Measurements from ENCODE around the gene ODF2.

The ODF2 gene

DNA sequence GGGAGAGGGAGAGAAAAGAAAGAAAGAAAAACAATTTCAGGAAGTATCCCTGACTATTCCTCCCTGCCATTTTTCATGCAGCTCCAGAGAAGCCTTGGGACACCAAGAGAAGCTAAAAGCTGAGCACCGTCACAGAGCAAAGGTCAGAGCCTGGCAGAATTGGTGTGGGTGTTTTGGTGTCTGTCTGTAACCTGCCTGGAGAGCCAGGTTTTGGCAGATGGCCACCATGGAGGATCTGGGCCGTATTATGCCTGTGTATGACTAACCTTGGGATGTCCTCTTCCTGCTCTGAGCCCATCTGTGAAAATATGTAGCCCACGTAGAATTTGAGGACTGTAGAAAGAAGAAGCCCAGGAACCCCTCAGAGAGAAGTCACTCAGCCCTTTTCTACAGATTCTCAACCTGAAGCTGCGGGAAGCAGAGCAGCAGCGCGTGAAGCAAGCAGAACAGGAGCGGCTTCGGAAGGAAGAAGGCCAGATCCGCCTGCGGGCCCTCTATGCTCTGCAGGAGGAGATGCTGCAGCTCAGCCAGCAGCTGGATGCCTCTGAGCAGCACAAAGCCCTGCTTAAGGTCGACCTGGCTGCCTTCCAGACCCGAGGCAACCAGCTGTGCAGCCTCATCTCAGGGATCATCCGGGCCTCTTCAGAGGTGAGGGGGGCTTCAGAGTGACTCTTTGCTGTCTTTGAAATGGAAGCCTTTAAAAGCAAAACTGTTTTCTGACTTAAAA, 67.6 kb downstream of the ODF2 start:
- no peak for DNase-seq (ENCODE audit: low read depth, low spot score)
- ChIA-PET CTCF (no interaction called here), POLR2A (interaction anchor here (1.2 kb wide), 1 partner anchor 29 kb away, joined by 3 read pairs; the partner anchor contains the start of gene SPTAN1)
- TF ChIP-seq, protein P1, sequence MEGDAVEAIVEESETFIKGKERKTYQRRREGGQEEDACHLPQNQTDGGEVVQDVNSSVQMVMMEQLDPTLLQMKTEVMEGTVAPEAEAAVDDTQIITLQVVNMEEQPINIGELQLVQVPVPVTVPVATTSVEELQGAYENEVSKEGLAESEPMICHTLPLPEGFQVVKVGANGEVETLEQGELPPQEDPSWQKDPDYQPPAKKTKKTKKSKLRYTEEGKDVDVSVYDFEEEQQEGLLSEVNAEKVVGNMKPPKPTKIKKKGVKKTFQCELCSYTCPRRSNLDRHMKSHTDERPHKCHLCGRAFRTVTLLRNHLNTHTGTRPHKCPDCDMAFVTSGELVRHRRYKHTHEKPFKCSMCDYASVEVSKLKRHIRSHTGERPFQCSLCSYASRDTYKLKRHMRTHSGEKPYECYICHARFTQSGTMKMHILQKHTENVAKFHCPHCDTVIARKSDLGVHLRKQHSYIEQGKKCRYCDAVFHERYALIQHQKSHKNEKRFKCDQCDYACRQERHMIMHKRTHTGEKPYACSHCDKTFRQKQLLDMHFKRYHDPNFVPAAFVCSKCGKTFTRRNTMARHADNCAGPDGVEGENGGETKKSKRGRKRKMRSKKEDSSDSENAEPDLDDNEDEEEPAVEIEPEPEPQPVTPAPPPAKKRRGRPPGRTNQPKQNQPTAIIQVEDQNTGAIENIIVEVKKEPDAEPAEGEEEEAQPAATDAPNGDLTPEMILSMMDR (IDR thresholded peaks at IDR 0.05; ENCODE audit: insufficient read depth, low read length, missing control alignments), result no peak
- H3K4me3 ChIP-seq (ENCODE audit: low read depth, low read length), result no peak overlapping the region

DNA sequence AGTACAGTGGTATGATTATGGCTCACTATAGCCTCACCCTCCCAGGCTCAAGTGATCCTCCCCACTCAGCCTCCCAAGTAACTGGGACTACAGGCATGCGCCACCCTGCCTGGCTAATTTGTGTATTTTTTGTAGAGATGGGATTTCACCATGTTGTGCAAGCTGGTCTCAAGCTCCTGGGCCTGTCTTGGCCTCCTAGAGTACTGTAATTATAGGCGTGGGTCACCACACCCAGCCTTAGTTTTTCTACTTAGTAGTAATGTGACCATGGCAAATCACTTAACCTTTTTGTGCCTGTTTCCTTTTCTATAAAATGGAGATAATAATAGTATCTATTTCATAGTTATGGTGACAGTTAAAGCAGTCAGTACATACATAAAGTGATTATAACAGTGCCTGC, 70.9 kb downstream of the ODF2 start:
- no peak for DNase-seq (ENCODE audit: low read depth, low spot score)

DNA sequence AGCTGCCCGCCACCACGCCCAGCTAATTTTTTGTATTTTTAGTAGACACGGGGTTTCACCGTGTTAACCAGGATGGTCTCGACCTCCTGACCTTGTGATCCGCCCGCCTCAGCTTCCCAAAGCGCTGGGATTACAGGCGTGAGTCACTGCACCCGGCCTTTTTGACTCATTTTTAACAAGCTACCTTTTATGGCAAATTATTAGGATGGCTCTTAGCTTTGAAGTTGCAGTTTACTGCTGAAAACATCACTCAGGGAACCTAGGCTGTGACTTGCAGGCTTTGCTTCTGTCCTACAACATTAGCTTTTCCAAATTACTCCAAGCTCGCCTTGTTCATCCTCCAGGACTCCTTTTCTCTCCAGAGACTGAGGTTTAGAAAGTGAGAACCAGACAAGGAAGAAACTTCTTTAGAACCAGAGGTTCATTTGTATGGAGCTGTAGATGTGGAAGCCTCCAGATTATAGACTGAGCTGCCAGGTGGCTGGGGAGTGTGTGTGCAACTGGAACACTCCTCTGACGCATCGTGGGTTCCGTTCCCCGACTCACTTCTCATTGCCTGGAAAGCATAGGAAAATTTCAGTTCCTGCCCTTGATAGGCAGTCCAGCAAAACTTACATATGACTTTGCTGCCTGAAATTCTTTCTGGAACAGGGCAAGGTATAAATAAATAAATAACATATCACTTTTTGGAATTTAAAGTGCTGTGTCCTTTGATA, 72.8 kb downstream of the ODF2 start:
- CTCF ChIA-PET, result interaction anchor here (0.8 to 1.3 kb wide), 4 partner anchors 14 to 108 kb away, joined by 3 to 4 read pairs (median 3); partner anchors contain the start of gene CERCAM
- DNase-seq (ENCODE audit: low read depth, low spot score), result no peak
- TF ChIP-seq, protein P1 (IDR thresholded peaks at IDR 0.05; ENCODE audit: insufficient read depth, low read length, missing control alignments), result no peak
- POLR2A ChIA-PET, result interaction anchor here (0.7 to 1.3 kb wide), 3 partner anchors 22 to 46 kb away, joined by 3 to 9 read pairs (median 3); partner anchors contain the start of gene SPTAN1
- no peak overlapping the region for H3K4me3 ChIP-seq (ENCODE audit: low read depth, low read length)

More for the DNA sequence above, 70.9 kb downstream of the ODF2 start:
- POLR2A ChIA-PET, result no interaction called here
- H3K4me3 ChIP-seq (ENCODE audit: low read depth, low read length), result no peak overlapping the region
- TF ChIP-seq, protein P1 (IDR thresholded peaks at IDR 0.05; ENCODE audit: insufficient read depth, low read length, missing control alignments), result no peak
- CTCF ChIA-PET, result no interaction called here

DNA sequence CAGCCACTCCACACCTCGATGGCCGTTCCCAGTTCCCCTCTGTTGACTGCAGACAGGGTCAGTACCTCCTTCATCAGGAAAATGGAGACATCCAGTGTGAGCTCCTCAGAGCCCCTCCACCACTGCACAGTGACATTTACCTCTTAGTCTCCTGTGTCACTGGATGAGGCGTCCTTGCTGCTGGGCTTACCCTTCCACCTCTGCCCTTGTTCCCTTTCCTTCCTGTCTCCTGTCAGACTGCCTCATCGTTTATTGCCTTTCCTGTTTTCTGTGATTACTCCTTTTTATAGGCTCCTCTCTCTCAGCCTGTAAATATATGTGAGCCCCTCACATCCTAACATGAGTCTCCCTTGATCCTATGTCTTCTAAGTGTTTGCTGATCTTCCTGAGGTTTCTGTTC, 73.4 kb downstream of the ODF2 start:
- POLR2A ChIA-PET, result interaction anchor here (1.3 kb wide), 1 partner anchor 23 kb away, joined by 9 read pairs; the partner anchor contains the start of gene SPTAN1
- TF ChIP-seq, protein P1 (IDR thresholded peaks at IDR 0.05; ENCODE audit: insufficient read depth, low read length, missing control alignments), result no peak
- no peak for DNase-seq (ENCODE audit: low read depth, low spot score)
- no peak overlapping the region for H3K4me3 ChIP-seq (ENCODE audit: low read depth, low read length)
- CTCF ChIA-PET, result interaction anchor here (0.8 to 1.1 kb wide), 3 partner anchors 14 to 108 kb away, joined by 3 to 4 read pairs (median 3); partner anchors contain the start of gene CERCAM

DNA sequence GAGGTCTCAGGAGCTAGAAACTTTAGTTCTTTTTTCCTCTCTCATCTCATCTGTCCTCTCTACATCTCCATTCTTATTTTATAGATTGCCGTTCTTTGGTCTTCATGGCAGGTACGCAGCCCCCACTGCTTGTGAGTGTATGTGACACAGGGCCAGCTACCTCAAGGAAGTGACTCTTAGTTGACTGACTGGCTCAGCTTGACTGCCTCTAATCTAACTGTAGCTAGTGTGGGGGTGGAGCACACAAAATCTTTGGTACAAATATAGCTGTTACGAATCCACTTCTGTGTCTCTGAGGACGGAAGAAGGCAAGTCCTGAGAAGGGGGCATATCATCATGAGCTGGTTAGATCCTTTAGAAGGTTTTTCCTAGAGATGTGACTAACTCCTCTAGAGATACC, 76.8 kb downstream of the ODF2 start:
- ChIA-PET CTCF (interaction anchor here (0.5 to 2.5 kb wide), 2 partner anchors 19 to 42 kb away, joined by 3 to 9 read pairs; partner anchors contain the start of gene SPTAN1), POLR2A (interaction anchor here (1.5 kb wide), 1 partner anchor 20 kb away, joined by 9 read pairs; the partner anchor contains the start of gene SPTAN1)
- no peak for DNase-seq (ENCODE audit: low read depth, low spot score)
- TF ChIP-seq, protein P1 (IDR thresholded peaks at IDR 0.05; ENCODE audit: insufficient read depth, low read length, missing control alignments), result no peak
- no peak overlapping the region for H3K4me3 ChIP-seq (ENCODE audit: low read depth, low read length)

Measured in AG04449 (cell line).